H1 (cell line): ENCODE data around the gene SLC7A14. TPM values are rescaled to one million over a fixed set of nuclear protein-coding genes. Genes with fewer than 3 reads are reported as not detected.

Experiments
- BACH1 ChIP-seq: IDR thresholded peaks from 2 replicates; pipeline ENCODE4 v1.6.1; 2012; ENCODE audit warnings: low read length, improper control_type of control experiment
- CHD1 ChIP-seq: IDR thresholded peaks from 2 replicates; pipeline ENCODE4 v1.6.1; 2012; ENCODE audit warnings: low read depth, low read length, improper control_type of control experiment
- CHD2 ChIP-seq: IDR thresholded peaks from 2 replicates; pipeline ENCODE4 v1.6.1; 2012; ENCODE audit warnings: low read length, improper control_type of control experiment
- KDM4A ChIP-seq: IDR thresholded peaks from one replicate; pipeline ENCODE4 v1.7.1; 2012; ENCODE audit warnings: low read depth, mild to moderate bottlenecking, moderate library complexity, low read length, inconsistent platforms; ENCODE audit not compliant: severe bottlenecking
- POLR2A ChIP-seq, 2 experiments: IDR thresholded peaks; 1 replicate in 1 of 2; 2 replicates in 1 of 2; pipeline ENCODE4 v1.6.1; 2011; ENCODE audit warnings: low read depth in 2 of 2, low read length in 2 of 2, mild to moderate bottlenecking in 2 of 2; ENCODE audit errors: control extremely low read depth in 1 of 2
- POLR2AphosphoS5 ChIP-seq: IDR thresholded peaks from 2 replicates; pipeline ENCODE4 v1.6.1; 2011; ENCODE audit warnings: low read depth, low read length
- RNF2 ChIP-seq: fragments of 200-900, 300-1000 bp; sonication (generic); IDR thresholded peaks from 2 replicates; pipeline ENCODE4 v1.7.1; 2016; ENCODE audit warnings: borderline replicate concordance, low read depth, mild to moderate bottlenecking, antibody characterized with exemption, low read length; ENCODE audit not compliant: poor library complexity, severe bottlenecking; ENCODE audit errors: missing control alignments
- SP2 ChIP-seq: IDR thresholded peaks from 2 replicates; pipeline ENCODE4 v1.6.1; 2012; ENCODE audit warnings: mild to moderate bottlenecking, low read length, inconsistent platforms
- SRF ChIP-seq: IDR thresholded peaks from 2 replicates; pipeline ENCODE4 v1.6.1; 2011; ENCODE audit warnings: mild to moderate bottlenecking, low read depth, low read length, moderate library complexity
- SUZ12 ChIP-seq: fragments of 200-600 bp; sonication (generic); IDR thresholded peaks from 2 replicates; pipeline ENCODE4 v1.6.1; 2012; ENCODE audit warnings: mild to moderate bottlenecking, inconsistent platforms, low read length, moderate library complexity, mixed read lengths
- polyA plus RNA-seq, 7 experiments: library from polyadenylated mRNA; depleted of rRNA in 3 of 7; stranded (reverse) in 5 of 7; unstranded in 2 of 7; fragments of >200 nt in 5 of 7; fragments of 200-250 nt in 2 of 7; gene quantifications; 1 replicate in 5 of 7; 2 replicates in 1 of 7; 4 replicates in 1 of 7; pipeline versions ENCODE4 v1.2.1 to v1.2.3, GENCODE V29; 2011 to 2013; ENCODE audit warnings: missing spikeins in 2 of 7, mixed read lengths in 2 of 7
- total RNA-seq: library from RNA; stranded (reverse); fragmentation: NEBNext Ultra II Directional; extraction: Animal tissue kit (Norgen Biotek cat#: 25700); gene quantifications from 2 replicates; pipeline ENCODE4 v1.2.1, GENCODE V29; 2021
- TF ChIP-seq, protein P1 (sequence below): fragments of 300-600 bp; sonication (generic); IDR thresholded peaks from 2 replicates; pipeline ENCODE4 v1.7.1; 2012; ENCODE audit warnings: low read length, moderate library complexity, mild to moderate bottlenecking, inconsistent platforms; ENCODE audit not compliant: insufficient replicate concordance
- TF ChIP-seq, protein P2 (sequence below): IDR thresholded peaks from 2 replicates; pipeline ENCODE4 v1.6.1; 2011; ENCODE audit warnings: low read depth, mild to moderate bottlenecking, low read length; ENCODE audit not compliant: insufficient read depth

Gene SLC7A14
- total and polyA plus RNA-seq, 2 of the 8 experiments (the other 6 are each of a cell fraction or from before 2014, with no cell fraction given), result 0.21 to 0.95 TPM

DNA sequence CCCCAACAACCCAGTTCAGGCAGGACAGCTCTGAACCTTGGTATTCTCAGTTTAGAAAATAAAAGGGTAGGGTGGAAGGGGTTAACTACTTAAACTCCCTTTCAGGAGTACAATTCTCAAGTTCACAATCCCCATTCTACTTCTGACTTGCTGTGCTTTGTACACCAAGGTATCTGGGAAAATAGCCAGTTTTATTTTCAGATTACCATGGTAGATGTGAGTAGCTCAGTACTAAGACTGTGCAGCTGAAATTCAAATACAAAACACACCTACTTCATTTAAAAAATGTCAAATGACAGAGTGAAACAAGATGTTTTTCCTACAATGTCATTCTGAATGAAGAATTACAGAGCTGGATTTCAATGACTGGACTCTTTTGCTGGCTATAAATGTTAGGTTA is 27.4 kb downstream of the SLC7A14 start (continued):
- TF ChIP-seq, protein P1, sequence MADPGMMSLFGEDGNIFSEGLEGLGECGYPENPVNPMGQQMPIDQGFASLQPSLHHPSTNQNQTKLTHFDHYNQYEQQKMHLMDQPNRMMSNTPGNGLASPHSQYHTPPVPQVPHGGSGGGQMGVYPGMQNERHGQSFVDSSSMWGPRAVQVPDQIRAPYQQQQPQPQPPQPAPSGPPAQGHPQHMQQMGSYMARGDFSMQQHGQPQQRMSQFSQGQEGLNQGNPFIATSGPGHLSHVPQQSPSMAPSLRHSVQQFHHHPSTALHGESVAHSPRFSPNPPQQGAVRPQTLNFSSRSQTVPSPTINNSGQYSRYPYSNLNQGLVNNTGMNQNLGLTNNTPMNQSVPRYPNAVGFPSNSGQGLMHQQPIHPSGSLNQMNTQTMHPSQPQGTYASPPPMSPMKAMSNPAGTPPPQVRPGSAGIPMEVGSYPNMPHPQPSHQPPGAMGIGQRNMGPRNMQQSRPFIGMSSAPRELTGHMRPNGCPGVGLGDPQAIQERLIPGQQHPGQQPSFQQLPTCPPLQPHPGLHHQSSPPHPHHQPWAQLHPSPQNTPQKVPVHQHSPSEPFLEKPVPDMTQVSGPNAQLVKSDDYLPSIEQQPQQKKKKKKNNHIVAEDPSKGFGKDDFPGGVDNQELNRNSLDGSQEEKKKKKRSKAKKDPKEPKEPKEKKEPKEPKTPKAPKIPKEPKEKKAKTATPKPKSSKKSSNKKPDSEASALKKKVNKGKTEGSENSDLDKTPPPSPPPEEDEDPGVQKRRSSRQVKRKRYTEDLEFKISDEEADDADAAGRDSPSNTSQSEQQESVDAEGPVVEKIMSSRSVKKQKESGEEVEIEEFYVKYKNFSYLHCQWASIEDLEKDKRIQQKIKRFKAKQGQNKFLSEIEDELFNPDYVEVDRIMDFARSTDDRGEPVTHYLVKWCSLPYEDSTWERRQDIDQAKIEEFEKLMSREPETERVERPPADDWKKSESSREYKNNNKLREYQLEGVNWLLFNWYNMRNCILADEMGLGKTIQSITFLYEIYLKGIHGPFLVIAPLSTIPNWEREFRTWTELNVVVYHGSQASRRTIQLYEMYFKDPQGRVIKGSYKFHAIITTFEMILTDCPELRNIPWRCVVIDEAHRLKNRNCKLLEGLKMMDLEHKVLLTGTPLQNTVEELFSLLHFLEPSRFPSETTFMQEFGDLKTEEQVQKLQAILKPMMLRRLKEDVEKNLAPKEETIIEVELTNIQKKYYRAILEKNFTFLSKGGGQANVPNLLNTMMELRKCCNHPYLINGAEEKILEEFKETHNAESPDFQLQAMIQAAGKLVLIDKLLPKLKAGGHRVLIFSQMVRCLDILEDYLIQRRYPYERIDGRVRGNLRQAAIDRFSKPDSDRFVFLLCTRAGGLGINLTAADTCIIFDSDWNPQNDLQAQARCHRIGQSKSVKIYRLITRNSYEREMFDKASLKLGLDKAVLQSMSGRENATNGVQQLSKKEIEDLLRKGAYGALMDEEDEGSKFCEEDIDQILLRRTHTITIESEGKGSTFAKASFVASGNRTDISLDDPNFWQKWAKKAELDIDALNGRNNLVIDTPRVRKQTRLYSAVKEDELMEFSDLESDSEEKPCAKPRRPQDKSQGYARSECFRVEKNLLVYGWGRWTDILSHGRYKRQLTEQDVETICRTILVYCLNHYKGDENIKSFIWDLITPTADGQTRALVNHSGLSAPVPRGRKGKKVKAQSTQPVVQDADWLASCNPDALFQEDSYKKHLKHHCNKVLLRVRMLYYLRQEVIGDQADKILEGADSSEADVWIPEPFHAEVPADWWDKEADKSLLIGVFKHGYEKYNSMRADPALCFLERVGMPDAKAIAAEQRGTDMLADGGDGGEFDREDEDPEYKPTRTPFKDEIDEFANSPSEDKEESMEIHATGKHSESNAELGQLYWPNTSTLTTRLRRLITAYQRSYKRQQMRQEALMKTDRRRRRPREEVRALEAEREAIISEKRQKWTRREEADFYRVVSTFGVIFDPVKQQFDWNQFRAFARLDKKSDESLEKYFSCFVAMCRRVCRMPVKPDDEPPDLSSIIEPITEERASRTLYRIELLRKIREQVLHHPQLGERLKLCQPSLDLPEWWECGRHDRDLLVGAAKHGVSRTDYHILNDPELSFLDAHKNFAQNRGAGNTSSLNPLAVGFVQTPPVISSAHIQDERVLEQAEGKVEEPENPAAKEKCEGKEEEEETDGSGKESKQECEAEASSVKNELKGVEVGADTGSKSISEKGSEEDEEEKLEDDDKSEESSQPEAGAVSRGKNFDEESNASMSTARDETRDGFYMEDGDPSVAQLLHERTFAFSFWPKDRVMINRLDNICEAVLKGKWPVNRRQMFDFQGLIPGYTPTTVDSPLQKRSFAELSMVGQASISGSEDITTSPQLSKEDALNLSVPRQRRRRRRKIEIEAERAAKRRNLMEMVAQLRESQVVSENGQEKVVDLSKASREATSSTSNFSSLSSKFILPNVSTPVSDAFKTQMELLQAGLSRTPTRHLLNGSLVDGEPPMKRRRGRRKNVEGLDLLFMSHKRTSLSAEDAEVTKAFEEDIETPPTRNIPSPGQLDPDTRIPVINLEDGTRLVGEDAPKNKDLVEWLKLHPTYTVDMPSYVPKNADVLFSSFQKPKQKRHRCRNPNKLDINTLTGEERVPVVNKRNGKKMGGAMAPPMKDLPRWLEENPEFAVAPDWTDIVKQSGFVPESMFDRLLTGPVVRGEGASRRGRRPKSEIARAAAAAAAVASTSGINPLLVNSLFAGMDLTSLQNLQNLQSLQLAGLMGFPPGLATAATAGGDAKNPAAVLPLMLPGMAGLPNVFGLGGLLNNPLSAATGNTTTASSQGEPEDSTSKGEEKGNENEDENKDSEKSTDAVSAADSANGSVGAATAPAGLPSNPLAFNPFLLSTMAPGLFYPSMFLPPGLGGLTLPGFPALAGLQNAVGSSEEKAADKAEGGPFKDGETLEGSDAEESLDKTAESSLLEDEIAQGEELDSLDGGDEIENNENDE, result no peak
- TF ChIP-seq KDM4A (no peak), SP2 (no peak), RNF2 (no peak), CHD2 (no peak), POLR2A (IDR thresholded peaks at IDR 0.05; ENCODE audit: control extremely low read depth in 1 of 2, low read depth in 2 of 2, low read length in 2 of 2) (no peak), SRF (no peak), CHD1 (no peak), BACH1 (no peak), POLR2AphosphoS5 (no peak), SUZ12 (no peak)
- TF ChIP-seq, protein P2, sequence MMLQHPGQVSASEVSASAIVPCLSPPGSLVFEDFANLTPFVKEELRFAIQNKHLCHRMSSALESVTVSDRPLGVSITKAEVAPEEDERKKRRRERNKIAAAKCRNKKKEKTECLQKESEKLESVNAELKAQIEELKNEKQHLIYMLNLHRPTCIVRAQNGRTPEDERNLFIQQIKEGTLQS, result no peak
